Mesenchymal stem cell (in vitro differentiated cells and primary cell): ENCODE results near the gene FLNC.

Experiments used
- DNase-seq: peaks from one replicate; pipeline ENCODE4 v3.0.0-alpha.2; 2013
- H2AFZ ChIP-seq: one replicate; pipeline ENCODE4 v1.6.1; 2013; ENCODE audit warnings: low read depth, mild to moderate bottlenecking, control low read depth, inconsistent platforms, low read length, moderate library complexity
- H2AK5ac ChIP-seq: 2 replicates; pipeline ENCODE4 v1.6.1; 2013; ENCODE audit warnings: low read length, moderate library complexity, mild to moderate bottlenecking, inconsistent platforms; ENCODE audit not compliant: severe bottlenecking
- H2BK120ac ChIP-seq: one replicate; pipeline ENCODE4 v1.6.1; 2013; ENCODE audit warnings: low read depth, mild to moderate bottlenecking, inconsistent platforms, low read length, moderate library complexity
- H2BK12ac ChIP-seq, 2 experiments: one replicate each; pipeline ENCODE4 v1.6.1; 2013; ENCODE audit warnings: inconsistent platforms in 2 of 2, low read length in 2 of 2, mild to moderate bottlenecking in 2 of 2, moderate library complexity in 2 of 2, control low read depth in 1 of 2
- H2BK15ac ChIP-seq: one replicate; pipeline ENCODE4 v1.6.1; 2013; ENCODE audit warnings: mild to moderate bottlenecking, low read depth, inconsistent platforms; ENCODE audit not compliant: poor library complexity, severe bottlenecking
- H2BK5ac ChIP-seq: 2 replicates; pipeline ENCODE4 v1.6.1; 2013; ENCODE audit warnings: low read depth, mild to moderate bottlenecking, low read length, control low read depth, inconsistent platforms; ENCODE audit not compliant: poor library complexity, severe bottlenecking
- H3K14ac ChIP-seq, 2 experiments: one replicate each; pipeline ENCODE4 v1.6.1; 2013; ENCODE audit warnings: inconsistent platforms in 2 of 2, low read length in 2 of 2, control low read depth in 1 of 2, mild to moderate bottlenecking in 1 of 2, moderate library complexity in 1 of 2
- H3K18ac ChIP-seq, 2 experiments: one replicate each; pipeline ENCODE4 v1.6.1; 2013; ENCODE audit warnings: inconsistent platforms in 2 of 2, low read length in 2 of 2, control low read depth in 1 of 2, low read depth in 1 of 2, mild to moderate bottlenecking in 1 of 2
- H3K23ac ChIP-seq, 2 experiments: one replicate each; pipeline ENCODE4 v1.6.1; 2013; ENCODE audit warnings: inconsistent platforms in 2 of 2, low read length in 2 of 2, mild to moderate bottlenecking in 2 of 2, moderate library complexity in 2 of 2, control low read depth in 1 of 2
- H3K27ac ChIP-seq: 2 replicates; pipeline ENCODE4 v1.5.1; 2013; ENCODE audit warnings: mild to moderate bottlenecking, moderate library complexity, low read length, control low read depth, inconsistent platforms; ENCODE audit not compliant: poor library complexity, severe bottlenecking
- H3K27me3 ChIP-seq, 2 experiments: 2 replicates each; pipeline versions ENCODE4 v1.6.1 to v1.7.0; 2013; ENCODE audit warnings: low read length in 2 of 2, mild to moderate bottlenecking in 2 of 2, moderate library complexity in 2 of 2, control low read depth in 1 of 2, inconsistent platforms in 1 of 2; ENCODE audit not compliant: control insufficient read depth in 1 of 2, insufficient read depth in 1 of 2
- H3K36me3 ChIP-seq, 2 experiments: 2 replicates each; pipeline versions ENCODE4 v1.6.1 to v1.7.0; 2013; ENCODE audit warnings: low read length in 2 of 2, control low read depth in 1 of 2, inconsistent platforms in 1 of 2, low read depth in 1 of 2, mild to moderate bottlenecking in 1 of 2; ENCODE audit not compliant: insufficient read depth in 2 of 2, control insufficient read depth in 1 of 2
- H3K4ac ChIP-seq, 2 experiments: one replicate each; pipeline ENCODE4 v1.6.1; 2013; ENCODE audit warnings: inconsistent platforms in 2 of 2, low read length in 2 of 2, mild to moderate bottlenecking in 2 of 2, moderate library complexity in 2 of 2, control low read depth in 1 of 2, low read depth in 1 of 2
- H3K4me1 ChIP-seq: 2 replicates; pipeline ENCODE4 v1.6.1; 2013; ENCODE audit warnings: low read depth, low read length, control low read depth; ENCODE audit not compliant: control insufficient read depth, insufficient read depth
- H3K4me2 ChIP-seq: 2 replicates; pipeline ENCODE4 v1.6.1; 2013; ENCODE audit warnings: low read length, mild to moderate bottlenecking, inconsistent platforms; ENCODE audit not compliant: poor library complexity, severe bottlenecking
- H3K4me3 ChIP-seq, 2 experiments: 2 replicates each; pipeline versions ENCODE4 v1.5.1 to v1.7.0; 2013; ENCODE audit warnings: low read length in 2 of 2, mild to moderate bottlenecking in 2 of 2, control low read depth in 1 of 2, low read depth in 1 of 2; ENCODE audit not compliant: insufficient read depth in 1 of 2
- H3K79me1 ChIP-seq: replicated peaks from 2 replicates; pipeline ENCODE4 v1.6.1; 2013; ENCODE audit warnings: mild to moderate bottlenecking, control low read depth, low read length, inconsistent platforms; ENCODE audit not compliant: poor library complexity, severe bottlenecking
- H3K9ac ChIP-seq: 2 replicates; pipeline ENCODE4 v1.7.0; 2013; ENCODE audit warnings: mild to moderate bottlenecking, low read length, moderate library complexity
- H3K9me3 ChIP-seq: 2 replicates; pipeline ENCODE4 v1.7.0; 2013; ENCODE audit warnings: mild to moderate bottlenecking, low read length; ENCODE audit not compliant: control insufficient read depth
- H4K8ac ChIP-seq: one replicate; pipeline ENCODE4 v1.6.1; 2013; ENCODE audit warnings: inconsistent platforms, mild to moderate bottlenecking, low read length, moderate library complexity
- H4K91ac ChIP-seq: one replicate; pipeline ENCODE4 v1.6.1; 2013; ENCODE audit warnings: mild to moderate bottlenecking, low read length, inconsistent platforms
- WGBS: methylation state at CpG from one replicate; pipeline ENCODE4 v1.1.7; 2013; ENCODE audit warnings: mixed read lengths; 5-methylcytosine and 5-hydroxymethylcytosine counted together

Gene FLNC

DNA sequence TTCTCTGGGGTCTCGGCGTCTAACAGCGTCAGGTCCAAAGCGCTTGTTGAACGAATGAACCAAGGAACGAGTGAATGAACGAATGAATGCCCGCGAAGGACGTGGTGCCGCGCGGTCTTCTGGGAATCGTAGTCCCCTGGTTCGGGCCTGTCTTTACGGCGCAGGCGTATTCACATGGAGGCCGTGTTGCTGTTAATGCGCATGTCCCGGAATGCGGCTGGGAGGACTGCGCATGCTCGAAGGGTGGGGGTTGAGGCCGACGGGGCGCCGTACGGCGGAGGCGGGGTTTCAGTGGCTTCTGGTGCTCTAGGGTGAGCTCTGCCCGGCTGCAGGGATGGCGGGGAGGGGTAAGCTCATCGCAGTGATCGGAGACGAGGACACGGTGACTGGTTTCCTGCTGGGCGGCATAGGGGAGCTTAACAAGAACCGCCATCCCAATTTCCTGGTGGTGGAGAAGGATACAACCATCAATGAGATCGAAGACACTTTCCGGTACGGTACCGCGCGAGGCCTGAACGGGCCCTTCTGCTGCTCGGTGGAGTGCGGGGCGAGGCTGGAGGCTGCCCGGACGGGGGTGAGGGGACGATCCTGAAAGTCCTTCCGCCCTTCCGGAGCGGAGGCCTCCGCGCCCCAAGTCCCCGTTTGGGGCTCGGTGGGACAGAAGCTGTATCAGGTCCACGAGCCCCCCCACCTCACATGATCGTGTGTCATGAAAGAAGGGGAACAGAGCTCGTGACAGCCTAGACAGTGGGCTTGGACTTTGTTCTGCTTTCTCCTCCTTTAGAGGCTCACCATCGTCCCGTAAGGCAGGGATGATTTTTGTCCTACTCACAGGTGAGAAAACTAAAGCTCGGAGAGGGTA is 32.6 kb downstream of the FLNC start, which contains the start of gene ATP6V1F:
Gene ATP6V1F, plus strand, starts transcription at position 286 of the 862 bp plus-strand sequence. Its CDS starts 49 bp downstream, at position 335.
- peak within 1 kb of the TSS; percentile 80 for H2AFZ ChIP-seq
- peak within 1 kb of the TSS; percentile 97 for H3K9ac ChIP-seq
- H3K27ac ChIP-seq = peak within 1 kb of the TSS; percentile 62
- H3K36me3 ChIP-seq = peaks cover 29 to 46% of the 10 kb centered on the region in 2 experiments
- H2BK120ac ChIP-seq = no peak within 1 kb of the TSS
- H3K4me2 ChIP-seq = peak within 1 kb of the TSS; percentile 89
- no peaks in the 10 kb centered on the region for H3K27me3 ChIP-seq
- H2AK5ac ChIP-seq = no peak within 1 kb of the TSS
- H3K79me1 ChIP-seq = peaks cover 15% of the 10 kb centered on the region
- H3K18ac ChIP-seq = peak within 1 kb of the TSS; percentile 84 to 92
- H3K23ac ChIP-seq = peak within 1 kb of the TSS in 1 of 2 experiments; percentile 63
- no peak within 1 kb of the TSS for H2BK5ac ChIP-seq
- peak within 1 kb of the TSS; percentile 64 for H4K8ac ChIP-seq
- peak; percentile 97 for DNase-seq
- peak within 1 kb of the TSS; percentile 59 to 62 for H3K4ac ChIP-seq
- peaks cover 26% of the 10 kb centered on the region for H3K4me1 ChIP-seq
- no peaks in the 10 kb centered on the region for H3K9me3 ChIP-seq
- H3K14ac ChIP-seq = peak within 1 kb of the TSS in 1 of 2 experiments; percentile 63
- peak within 1 kb of the TSS; percentile 44 for H4K91ac ChIP-seq
- no peak within 1 kb of the TSS for H2BK15ac ChIP-seq
- H3K4me3 ChIP-seq = peak within 1 kb of the TSS; percentile 87 to 88
- H2BK12ac ChIP-seq = peak within 1 kb of the TSS; percentile 4 to 75
- under 1% methylated on average over 65 of the region's 65 CpGs for WGBS

- Histone ChIP-seq H3K4me3 (peak overlapping the region; percentile 87 to 88), H2BK5ac (no peak overlapping the region), H2BK15ac (no peak overlapping the region), H3K9me3 (no peaks in the 10 kb centered on the region), H4K8ac (no peak overlapping the region), H3K79me1 (peaks cover 15% of the 10 kb centered on the region), H3K27ac (peak overlapping the region; percentile 4), H3K27me3 (peaks cover 0 to under 1% of the 10 kb centered on the region in 2 experiments), H3K23ac (no peak overlapping the region), H3K36me3 (peaks cover 27 to 41% of the 10 kb centered on the region in 2 experiments), H3K18ac (peak overlapping the region; percentile 84 to 92), H3K4me1 (peaks cover 31% of the 10 kb centered on the region), H3K4me2 (peak overlapping the region; percentile 89), H2AFZ (peak overlapping the region; percentile 80), H2AK5ac (no peak overlapping the region), H2BK120ac (no peak overlapping the region), H3K9ac (peak overlapping the region; percentile 97), H4K91ac (peak overlapping the region; percentile 25), H2BK12ac (no peak overlapping the region), H3K4ac (peak overlapping the region in 1 of 2 experiments; percentile 24), H3K14ac (no peak overlapping the region)
- DNase-seq = peak; percentile 84
- 6% methylated on average over 5 of the region's 6 CpGs for WGBS
Observed at GRCh38 chr7:128863433-128863989, 33.3 kb downstream of the FLNC start.

GRCh38 chr7:128865303-128865702 is 35.1 kb downstream of the FLNC start:
- H3K4me2 ChIP-seq = no peak overlapping the region
- peaks cover 32% of the 10 kb centered on the region for H3K4me1 ChIP-seq
- no peak overlapping the region for H2BK120ac ChIP-seq
- no peak overlapping the region for H3K27ac ChIP-seq
- peaks cover 25 to 26% of the 10 kb centered on the region in 2 experiments for H3K36me3 ChIP-seq
- no peak for DNase-seq
- 99% methylated on average over 12 of the region's 12 CpGs for WGBS
- H3K79me1 ChIP-seq = peaks cover 15% of the 10 kb centered on the region
- H2BK12ac ChIP-seq = no peak overlapping the region
- no peak overlapping the region for H2BK5ac ChIP-seq
- no peak overlapping the region for H3K4ac ChIP-seq
- no peak overlapping the region for H4K91ac ChIP-seq
- no peak overlapping the region for H4K8ac ChIP-seq
- no peak overlapping the region for H2AFZ ChIP-seq
- no peak overlapping the region for H3K14ac ChIP-seq
- no peak overlapping the region for H3K23ac ChIP-seq
- no peak overlapping the region for H3K9ac ChIP-seq
- H3K27me3 ChIP-seq = peaks cover 4 to 10% of the 10 kb centered on the region in 2 experiments
- H2BK15ac ChIP-seq = no peak overlapping the region
- no peak overlapping the region for H3K4me3 ChIP-seq
- H3K9me3 ChIP-seq = no peaks in the 10 kb centered on the region
- H3K18ac ChIP-seq = no peak overlapping the region
- H2AK5ac ChIP-seq = no peak overlapping the region
